ENCODE results near the gene AFF1. TPM values are rescaled to one million over a fixed set of nuclear protein-coding genes. Genes with fewer than 3 reads are reported as not detected.

The AFF1 gene
- total and polyA plus RNA-seq, 2 of the 4 experiments (the other 2 are of a cell fraction), result 7.0 to 9.6 TPM

GRCh38 chr4:87090305-87090704 lies 155.5 kb downstream of the AFF1 start:
- in situ Hi-C loops (cut with MboI; ENCODE audit: low sequenced_read_pairs) (loop anchor here (5.0 kb wide), 2 partner anchors 83 to 168 kb away; no protein-coding TSS in a partner anchor), intact Hi-C loops (cut with micrococcal nuclease) (no loop called here), dilution Hi-C loops (cut with HindIII; ENCODE audit: low sequenced_read_pairs, unreplicated experiment) (no loop called here)
- H3K4ac ChIP-seq (ENCODE audit: low read depth, low read length), result no peak overlapping the region
- H3K4me3 ChIP-seq (ENCODE audit: insufficient read depth, low read depth, low read length), result no peak overlapping the region
- peaks cover 10% of the 10 kb centered on the region for H3K4me1 ChIP-seq (ENCODE audit: control insufficient read depth, insufficient read depth, low read length)
- no TSS peak for BruUV-seq (replicated peaks)
- no peak overlapping the region for H3K27ac ChIP-seq (ENCODE audit: insufficient read depth, low read length)
- no peak overlapping the region for H4K8ac ChIP-seq (ENCODE audit: low read depth in 2 of 2, low read length in 2 of 2)
- peaks cover 19% of the 10 kb centered on the region; the same call in 1 of the 2 replicates for H4K20me1 ChIP-seq (ENCODE audit: insufficient read depth, low read length)
- H3K9ac ChIP-seq (ENCODE audit: low read depth, low read length), result no peak overlapping the region
- no peaks in the 10 kb centered on the region for H3K27me3 ChIP-seq (ENCODE audit: control insufficient read depth, insufficient read depth, low read length)
- ATAC-seq (ENCODE audit: low read depth), result no peak
- no peak overlapping the region for H3K4me2 ChIP-seq (ENCODE audit: low read depth, low read length)
- H3K36me3 ChIP-seq (ENCODE audit: control insufficient read depth, insufficient read depth, low read length), result no peaks in the 10 kb centered on the region; the same call in 1 of the 2 replicates
- H2BK15ac ChIP-seq (ENCODE audit: low read depth, low read length), result no peak overlapping the region
- no peak overlapping the region for H4K91ac ChIP-seq (ENCODE audit: insufficient read depth, low read depth, low read length)
- no peak overlapping the region for H2AK5ac ChIP-seq (ENCODE audit: low read depth, low read length)
- no peak overlapping the region for H2BK5ac ChIP-seq (ENCODE audit: low read depth, low read length, poor library complexity, severe bottlenecking)
- no peaks in the 10 kb centered on the region for H3K9me3 ChIP-seq (ENCODE audit: control insufficient read depth, insufficient read depth, low read length)
- H2BK20ac ChIP-seq (ENCODE audit: low read depth, low read length), result no peak overlapping the region
- H2AK9ac ChIP-seq (replicated peaks; ENCODE audit: low read depth, low read length, poor library complexity), result no peak overlapping the region
- no peak for DNase-seq
- CTCF ChIA-PET, result interaction anchor here (1.5 kb wide), 1 partner anchor 10 kb away, joined by 3 read pairs; no protein-coding TSS in a partner anchor
- POLR2A ChIA-PET (ENCODE audit: unreplicated experiment), result no interaction called here
- H3K14ac ChIP-seq (replicated peaks; ENCODE audit: low read depth, low read length), result no peak overlapping the region
- no peak overlapping the region for H3K56ac ChIP-seq (ENCODE audit: extremely low read depth, insufficient read depth, low read length)
- H3K18ac ChIP-seq (ENCODE audit: low read depth, low read length), result no peak overlapping the region
- peaks cover 19% of the 10 kb centered on the region for H3K9me1 ChIP-seq (ENCODE audit: insufficient read depth, low read length)
- no peak overlapping the region for H3K23ac ChIP-seq (ENCODE audit: low read depth, low read length)
- peaks cover 19 to 29% of the 10 kb centered on the region in 2 experiments for H3K79me1 ChIP-seq (ENCODE audit: low read depth in 1 of 2, low read length in 2 of 2)
- TF ChIP-seq MAFK (IDR thresholded peaks at IDR 0.05; ENCODE audit: low read depth, low read length), result peak; percentile 67
- TF ChIP-seq, protein P1, sequence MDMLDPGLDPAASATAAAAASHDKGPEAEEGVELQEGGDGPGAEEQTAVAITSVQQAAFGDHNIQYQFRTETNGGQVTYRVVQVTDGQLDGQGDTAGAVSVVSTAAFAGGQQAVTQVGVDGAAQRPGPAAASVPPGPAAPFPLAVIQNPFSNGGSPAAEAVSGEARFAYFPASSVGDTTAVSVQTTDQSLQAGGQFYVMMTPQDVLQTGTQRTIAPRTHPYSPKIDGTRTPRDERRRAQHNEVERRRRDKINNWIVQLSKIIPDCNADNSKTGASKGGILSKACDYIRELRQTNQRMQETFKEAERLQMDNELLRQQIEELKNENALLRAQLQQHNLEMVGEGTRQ (IDR thresholded peaks at IDR 0.05; ENCODE audit: low read depth, low read length), result no peak
- no peak overlapping the region for H2BK120ac ChIP-seq (ENCODE audit: low read depth, low read length)
- H2AFZ ChIP-seq (replicated peaks; ENCODE audit: low read length, poor library complexity), result no peak overlapping the region
- WGBS, 2 experiments (ENCODE audit: extremely low coverage in 2 of 2, insufficient read length in 1 of 2), result no CpG with 5 or more reads among the region's 3 CpGs
- no peak overlapping the region for H4K5ac ChIP-seq (ENCODE audit: low read depth, low read length)

Measured in IMR-90 (cell line).